Measurements from ENCODE around the gene NUDT15. TPM values are rescaled to one million over a fixed set of nuclear protein-coding genes. Genes with fewer than 3 reads are reported as not detected.

The NUDT15 gene
- total RNA-seq, 2 donors from 2014 or later: 20.1 to 28.1 TPM

Other genes starting within 250 kb of the NUDT15 start
- 10 to 100 TPM; 30.5 to 43.8 TPM for gene SUCLA2, start 36.5 kb upstream of the NUDT15 start, total RNA-seq
- 10 to 100 TPM; 42.0 to 58.9 TPM for gene MED4, start 57.4 kb downstream of the NUDT15 start, total RNA-seq
- 100 to 1,000 TPM in 1 of 2 donors, 10 to 100 TPM in 1; 75.7 to 108 TPM for gene ITM2B, start 195.5 kb downstream of the NUDT15 start, total RNA-seq